Chondrocyte (in vitro differentiated cells): ENCODE measurements around the gene CDH24. TPM values are rescaled to one million over a fixed set of nuclear protein-coding genes. Genes with fewer than 3 reads are reported as not detected.
"Not testable (repeated sequence)": the region's sequence is repeated elsewhere in the genome, so short reads cannot be mapped to it uniquely, and the experiment has no call there.

Source experiments
- DNase-seq: peaks from one replicate; pipeline ENCODE4 v3.0.0; 2021; ENCODE audit warnings: mixed read lengths, low spot score
- H3K27ac Mint-ChIP-seq: one replicate; pipeline ENCODE4 v1.8.0; 2021; ENCODE audit warnings: mild to moderate bottlenecking, moderate library complexity, mixed read lengths; ENCODE audit not compliant: unreplicated experiment
- H3K27me3 Mint-ChIP-seq: 2 replicates; pipeline ENCODE4 v1.8.0; 2021; ENCODE audit warnings: low read depth, mixed read lengths
- H3K36me3 Mint-ChIP-seq: 2 replicates; pipeline ENCODE4 v1.8.0; 2021; ENCODE audit warnings: low read depth, mixed read lengths
- H3K4me1 Mint-ChIP-seq: 2 replicates; pipeline ENCODE4 v1.8.0; 2021; ENCODE audit warnings: low read depth, mild to moderate bottlenecking, mixed read lengths
- H3K4me3 Mint-ChIP-seq: one replicate; pipeline ENCODE4 v1.8.0; 2021; ENCODE audit warnings: mild to moderate bottlenecking, moderate library complexity, mixed read lengths; ENCODE audit not compliant: unreplicated experiment
- H3K9me3 Mint-ChIP-seq: 2 replicates; pipeline ENCODE4 v1.8.0; 2021; ENCODE audit warnings: low read depth, mixed read lengths
- CTCF ChIP-seq: fragments of 200-600 bp; sonication (generic); IDR thresholded peaks from 2 replicates; pipeline ENCODE4 v1.5.0; 2021; ENCODE audit warnings: antibody characterized with exemption, mild to moderate bottlenecking, moderate library complexity
- total RNA-seq: library from RNA; stranded (reverse); gene quantifications from 3 replicates; pipeline ENCODE4 v1.2.1, GENCODE V29; 2021

Gene CDH24
- total RNA-seq, 1 donor from 2014 or later, result 10.2 TPM

DNA sequence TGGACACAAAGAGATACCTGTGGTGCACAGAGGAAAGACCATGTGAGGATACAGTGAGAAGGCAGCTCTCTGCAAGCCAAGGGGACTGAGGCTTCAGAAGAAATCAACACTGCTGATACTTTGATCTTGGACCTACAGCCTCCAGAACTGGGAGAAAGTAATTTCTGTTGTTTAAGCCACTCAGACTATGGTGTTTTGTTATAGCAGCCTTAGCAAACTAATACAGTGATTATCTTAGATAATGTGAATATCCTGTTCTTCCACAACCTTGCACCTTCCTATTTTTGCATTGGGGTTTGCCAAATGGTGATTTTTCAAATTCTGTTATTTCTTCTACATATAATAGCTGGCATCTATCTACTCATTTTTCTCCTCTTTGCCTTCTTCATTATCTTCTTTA, 39.2 kb downstream of the CDH24 start:
- Mint-ChIP-seq H3K4me3 (no peak overlapping the region), H3K4me1 (no peaks in the 10 kb centered on the region), H3K27me3 (no peaks in the 10 kb centered on the region)

DNA sequence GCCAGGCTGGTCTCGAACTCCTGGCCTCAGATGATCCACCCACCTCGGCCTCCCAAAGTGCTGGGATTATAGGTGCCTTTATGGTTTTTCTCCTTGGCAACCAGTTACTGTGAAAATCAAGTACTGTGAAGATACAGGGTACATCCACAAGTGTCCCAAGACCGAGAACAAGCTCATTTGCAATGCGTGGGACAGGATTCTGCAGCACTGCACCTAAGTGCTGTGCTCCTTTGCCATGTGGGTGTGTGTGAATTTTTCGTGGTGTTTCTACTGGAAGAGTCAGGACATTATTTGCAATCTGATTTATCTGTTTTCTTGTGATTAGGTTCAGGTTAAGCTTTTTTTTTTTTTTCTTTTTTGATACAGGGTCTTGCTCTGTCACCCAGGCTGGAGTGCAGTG, 40.2 kb downstream of the CDH24 start:
- peaks cover 2% of the 10 kb centered on the region for H3K36me3 Mint-ChIP-seq
- no peak for TF ChIP-seq CTCF
- no peaks in the 10 kb centered on the region for H3K4me1 Mint-ChIP-seq
- H3K9me3 Mint-ChIP-seq, result no peaks in the 10 kb centered on the region
- no peak overlapping the region for H3K27ac Mint-ChIP-seq
- H3K4me3 Mint-ChIP-seq, result no peak overlapping the region
- H3K27me3 Mint-ChIP-seq, result no peaks in the 10 kb centered on the region
- DNase-seq, result no peak

More for the DNA sequence above, 39.2 kb downstream of the CDH24 start:
- TF ChIP-seq CTCF, result no peak
- Mint-ChIP-seq H3K9me3 (no peaks in the 10 kb centered on the region), H3K27ac (no peak overlapping the region), H3K36me3 (peaks cover 2% of the 10 kb centered on the region)
- no peak for DNase-seq

GRCh38 chr14:23015618-23016017, 41.7 kb downstream of the CDH24 start:
- H3K27ac Mint-ChIP-seq, result no peak overlapping the region
- no peaks in the 10 kb centered on the region for H3K9me3 Mint-ChIP-seq
- DNase-seq, result no peak
- no peak for TF ChIP-seq CTCF
- no peak overlapping the region for H3K4me3 Mint-ChIP-seq
- peaks cover 2% of the 10 kb centered on the region for H3K36me3 Mint-ChIP-seq
- no peaks in the 10 kb centered on the region for H3K27me3 Mint-ChIP-seq
- H3K4me1 Mint-ChIP-seq, result peaks cover 3% of the 10 kb centered on the region

DNA sequence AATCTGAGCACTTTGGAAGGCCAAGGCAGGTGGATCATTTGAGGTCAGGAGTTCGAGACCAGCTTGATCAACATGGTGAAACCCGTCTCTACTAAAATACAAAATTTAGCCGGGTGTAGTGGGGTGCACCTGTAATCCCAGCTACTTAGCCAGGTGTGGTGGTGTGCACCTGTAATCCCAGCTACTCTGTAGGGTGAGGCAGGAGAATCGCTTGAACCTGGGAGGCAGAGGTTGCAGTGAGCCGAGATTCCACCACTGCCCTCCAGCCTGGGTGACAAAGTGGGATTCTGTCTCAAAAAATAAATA, 43.6 kb downstream of the CDH24 start:
- not testable (repeated sequence) for H3K4me3 Mint-ChIP-seq, H3K36me3 Mint-ChIP-seq, H3K9me3 Mint-ChIP-seq, H3K27ac Mint-ChIP-seq, H3K27me3 Mint-ChIP-seq, DNase-seq
- H3K4me1 Mint-ChIP-seq, result peaks cover 20% of the 10 kb centered on the region

DNA sequence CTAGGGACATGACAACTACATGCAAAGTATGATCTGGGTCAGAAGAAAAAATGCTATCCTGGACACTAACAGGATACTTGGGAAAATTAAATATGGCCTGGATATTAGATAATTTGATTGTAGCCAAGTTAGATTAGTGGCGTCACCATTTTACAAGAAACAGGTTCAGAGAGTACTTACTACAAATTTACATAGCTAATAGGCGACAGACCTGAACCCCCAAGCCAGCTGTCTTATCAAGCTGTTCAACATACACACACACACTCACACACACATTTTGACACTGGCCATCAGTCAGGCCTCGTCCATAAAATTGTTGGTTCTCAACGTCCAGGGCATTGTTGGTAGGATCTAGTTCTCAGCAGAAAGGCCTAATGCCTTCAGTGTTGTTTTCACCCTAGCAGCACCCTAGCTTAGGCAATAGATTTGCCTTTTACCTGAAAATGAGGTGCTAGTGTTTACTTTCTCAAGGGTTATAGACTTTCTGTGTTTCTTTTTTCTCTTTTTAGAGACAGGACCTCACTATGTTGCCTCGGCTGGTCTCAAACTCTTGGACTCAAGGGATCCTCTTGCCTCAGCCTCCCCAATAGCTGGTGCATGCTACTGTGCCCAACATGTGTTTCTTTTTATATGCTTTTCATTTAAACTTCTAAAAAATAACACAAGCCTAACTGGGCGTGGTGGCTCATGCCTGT, 44.1 kb downstream of the CDH24 start:
- H3K9me3 Mint-ChIP-seq, result no peaks in the 10 kb centered on the region
- TF ChIP-seq CTCF, result no peak
- no peaks in the 10 kb centered on the region for H3K27me3 Mint-ChIP-seq
- no peak overlapping the region for H3K4me3 Mint-ChIP-seq
- peaks cover 2% of the 10 kb centered on the region for H3K36me3 Mint-ChIP-seq
- H3K27ac Mint-ChIP-seq, result no peak overlapping the region
- no peak for DNase-seq
- H3K4me1 Mint-ChIP-seq, result peaks cover 23% of the 10 kb centered on the region
